Testis (tissue), 2 donors: ENCODE measurements around the gene SPRR3.
"Not testable (repeated sequence)": the region's sequence is repeated elsewhere in the genome, so short reads cannot be mapped to it uniquely, and the experiment has no call there.

Source experiments
- POLR2A ChIP-seq: fragments of 450-650 bp; IDR thresholded peaks from one replicate; pipeline ENCODE4 v1.6.1; 2017; ENCODE audit warnings: antibody characterized with exemption, mild to moderate bottlenecking, moderate library complexity
- TF ChIP-seq, protein P1 (sequence below), 3 experiments: fragments of 450-650 bp in 2 of 3; fragments of 200-600 bp in 1 of 3; sonication (generic) in 1 of 3; IDR thresholded peaks; one replicate each; pipeline ENCODE4 v1.5.1; 2016 to 2019; ENCODE audit warnings: antibody characterized with exemption in 3 of 3, mild to moderate bottlenecking in 2 of 3, moderate library complexity in 1 of 3

DNA sequence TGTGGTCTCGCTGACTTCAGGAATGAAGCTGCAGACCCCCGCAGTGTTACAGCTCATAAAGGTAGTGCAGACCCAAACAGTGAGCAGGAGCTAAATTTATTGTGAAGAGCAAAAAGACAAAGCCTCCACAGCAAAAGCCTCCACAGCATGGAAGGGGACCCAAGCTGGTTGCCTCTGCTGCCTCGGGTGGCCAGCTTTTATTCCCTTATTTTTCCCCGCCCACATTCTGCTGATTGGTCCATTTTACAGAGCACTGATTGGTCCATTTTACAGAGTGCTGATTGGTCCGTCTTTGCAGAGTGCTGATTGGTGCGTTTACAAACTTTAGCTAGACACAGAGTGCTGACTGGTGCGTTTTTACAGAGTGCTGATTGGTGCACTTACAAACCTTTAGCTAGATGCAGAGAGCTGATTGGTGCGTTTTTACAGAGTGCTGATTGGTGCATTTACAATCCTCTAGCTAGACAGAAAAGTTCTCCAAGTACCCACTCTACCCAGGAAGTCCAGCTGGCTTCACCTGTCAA, 9.7 kb downstream of the SPRR3 start:
- TF ChIP-seq POLR2A = not testable (repeated sequence)
- TF ChIP-seq, protein P1, sequence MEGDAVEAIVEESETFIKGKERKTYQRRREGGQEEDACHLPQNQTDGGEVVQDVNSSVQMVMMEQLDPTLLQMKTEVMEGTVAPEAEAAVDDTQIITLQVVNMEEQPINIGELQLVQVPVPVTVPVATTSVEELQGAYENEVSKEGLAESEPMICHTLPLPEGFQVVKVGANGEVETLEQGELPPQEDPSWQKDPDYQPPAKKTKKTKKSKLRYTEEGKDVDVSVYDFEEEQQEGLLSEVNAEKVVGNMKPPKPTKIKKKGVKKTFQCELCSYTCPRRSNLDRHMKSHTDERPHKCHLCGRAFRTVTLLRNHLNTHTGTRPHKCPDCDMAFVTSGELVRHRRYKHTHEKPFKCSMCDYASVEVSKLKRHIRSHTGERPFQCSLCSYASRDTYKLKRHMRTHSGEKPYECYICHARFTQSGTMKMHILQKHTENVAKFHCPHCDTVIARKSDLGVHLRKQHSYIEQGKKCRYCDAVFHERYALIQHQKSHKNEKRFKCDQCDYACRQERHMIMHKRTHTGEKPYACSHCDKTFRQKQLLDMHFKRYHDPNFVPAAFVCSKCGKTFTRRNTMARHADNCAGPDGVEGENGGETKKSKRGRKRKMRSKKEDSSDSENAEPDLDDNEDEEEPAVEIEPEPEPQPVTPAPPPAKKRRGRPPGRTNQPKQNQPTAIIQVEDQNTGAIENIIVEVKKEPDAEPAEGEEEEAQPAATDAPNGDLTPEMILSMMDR (IDR thresholded peaks at IDR 0.05) = not testable (repeated sequence)
